GM18861 (cell line): ENCODE measurements around the gene PRKAG2.
"Not testable (repeated sequence)": the region's sequence is repeated elsewhere in the genome, so short reads cannot be mapped to it uniquely, and the experiment has no call there.

Experiments used
- ATAC-seq: cut with Tn5 transposase; IDR thresholded peaks from one replicate; pipeline ENCODE4 v1.9.1; 2021; ENCODE audit not compliant: unreplicated experiment

The PRKAG2 gene

DNA sequence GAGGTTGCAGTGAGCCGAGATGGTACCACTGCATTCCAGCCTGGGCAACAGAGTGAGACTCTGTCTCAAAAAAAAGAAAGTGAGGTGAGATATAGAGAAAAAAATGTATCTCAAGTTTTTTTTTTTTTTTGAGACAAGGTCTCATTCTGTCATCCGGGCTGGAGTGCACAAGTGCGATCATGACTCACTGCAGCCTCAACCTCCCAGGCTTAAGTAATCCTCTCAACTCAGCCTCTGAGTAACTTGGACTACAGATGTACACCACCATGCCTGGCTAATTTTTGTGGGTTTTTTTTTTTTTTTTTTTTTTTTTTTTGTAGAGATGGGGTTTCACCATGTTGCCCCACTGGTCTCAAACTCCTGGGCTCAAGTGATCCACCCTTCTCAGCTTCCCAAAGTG is 303.9 kb downstream of the PRKAG2 start:
- ATAC-seq, result not testable (repeated sequence)

DNA sequence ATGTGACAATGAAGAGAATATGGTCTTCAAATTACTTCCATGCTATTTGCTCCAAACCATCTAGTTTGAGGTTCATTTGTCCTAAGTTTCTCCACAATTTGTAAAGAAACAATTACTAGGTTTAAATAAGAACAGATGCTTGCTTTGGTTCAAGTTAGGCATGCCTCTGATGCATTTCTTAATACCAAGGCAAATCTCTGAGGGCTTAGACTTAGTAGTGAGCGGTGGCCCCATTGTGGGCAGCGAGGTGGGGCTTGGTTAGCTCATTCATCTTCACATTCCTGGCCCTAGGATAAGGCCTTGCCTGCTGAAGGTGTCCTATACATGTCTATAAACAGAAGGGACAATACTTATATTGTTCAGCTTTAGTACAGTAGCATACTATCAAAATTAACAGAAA is 304.8 kb downstream of the PRKAG2 start:
- ATAC-seq, result no peak

DNA sequence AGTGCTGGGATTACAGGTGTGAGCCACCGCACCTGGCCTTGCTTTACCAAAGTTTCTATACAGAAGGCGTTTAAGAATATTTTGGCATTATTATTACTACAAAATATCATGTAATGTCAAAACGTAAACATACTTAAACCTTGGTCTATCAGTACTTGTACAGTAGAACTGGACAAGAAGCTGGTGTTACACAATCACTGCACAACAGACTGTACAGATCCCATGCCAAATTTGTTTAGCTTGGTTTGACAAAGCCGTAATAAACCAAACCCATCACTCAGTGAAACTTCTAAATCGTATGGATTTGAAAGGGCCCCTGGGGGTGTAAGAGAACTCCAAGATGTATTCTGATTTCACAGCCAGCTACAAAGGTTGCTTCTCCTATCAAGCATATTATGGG is 305.4 kb downstream of the PRKAG2 start:
- ATAC-seq, result no peak

DNA sequence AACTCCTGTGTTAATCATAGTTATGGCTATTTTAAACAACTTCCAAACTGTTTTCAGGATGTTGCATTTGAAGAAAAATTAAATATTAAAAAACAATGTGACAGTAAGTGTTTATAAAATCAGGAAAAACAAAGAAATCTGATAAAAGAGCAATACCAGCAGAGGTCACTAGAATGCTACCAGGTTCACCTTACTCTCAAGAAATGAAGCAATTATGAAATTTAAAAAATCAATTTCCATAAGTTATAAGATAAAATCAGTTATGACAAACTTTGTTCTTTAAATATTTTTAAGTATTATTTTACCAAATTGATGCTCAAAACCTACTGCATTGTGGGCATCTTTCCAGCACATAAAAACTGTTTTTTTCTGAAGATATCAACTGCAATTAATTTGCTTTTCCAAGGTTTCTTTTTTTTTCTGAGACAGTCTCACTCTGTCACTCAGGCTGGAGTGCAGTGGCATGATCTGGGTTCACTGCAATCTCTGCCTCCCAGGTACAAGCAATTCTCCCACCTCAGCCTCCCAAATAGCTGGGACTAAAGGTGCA is 306.5 kb downstream of the PRKAG2 start:
- ATAC-seq, result no peak

DNA sequence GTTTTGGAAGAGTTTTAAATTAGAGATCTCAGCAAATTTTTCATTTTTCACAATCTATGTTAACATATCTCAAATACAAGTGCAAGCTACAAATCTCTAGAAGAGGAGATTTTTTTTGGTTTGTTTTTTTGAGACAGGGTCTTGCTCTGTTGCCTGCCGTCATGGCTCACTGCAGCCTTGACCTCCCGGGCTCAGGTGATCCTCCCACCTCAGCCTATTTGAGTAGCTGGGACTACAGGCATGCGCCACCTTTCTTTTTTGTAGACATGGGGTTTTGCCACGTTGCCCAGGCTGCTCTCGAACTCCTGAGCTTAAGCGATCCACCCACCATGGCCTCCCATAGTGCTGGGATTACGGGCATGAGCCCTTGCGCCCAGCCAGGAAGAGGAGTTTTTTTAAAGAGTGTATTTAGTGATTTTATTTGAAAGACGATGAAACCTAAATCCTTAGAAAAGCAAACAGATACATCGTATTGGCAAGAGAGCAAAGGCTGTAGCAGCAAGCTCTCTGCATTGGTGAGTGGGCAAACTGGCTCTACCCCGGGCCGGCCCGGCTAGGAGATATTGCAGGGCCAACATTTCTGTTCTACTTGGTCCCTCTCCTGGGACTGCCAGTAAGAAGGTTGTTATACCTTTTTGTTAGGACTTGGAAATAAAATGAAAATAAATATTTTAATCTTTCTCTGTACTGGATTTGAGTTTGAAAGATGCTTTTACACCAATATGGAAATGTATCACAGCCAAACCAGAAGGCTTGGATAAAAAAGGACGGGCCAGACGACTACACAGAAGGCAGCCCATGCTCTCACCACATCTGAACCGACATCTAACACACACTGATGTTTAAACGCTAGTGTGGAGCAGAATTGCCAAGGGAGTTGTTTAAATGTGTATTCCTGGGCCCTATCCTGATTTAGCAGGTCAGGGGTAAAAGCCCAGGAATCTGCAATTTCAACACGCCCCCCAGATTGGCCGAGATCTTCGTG is 307.7 kb downstream of the PRKAG2 start:
- no peak for ATAC-seq

DNA sequence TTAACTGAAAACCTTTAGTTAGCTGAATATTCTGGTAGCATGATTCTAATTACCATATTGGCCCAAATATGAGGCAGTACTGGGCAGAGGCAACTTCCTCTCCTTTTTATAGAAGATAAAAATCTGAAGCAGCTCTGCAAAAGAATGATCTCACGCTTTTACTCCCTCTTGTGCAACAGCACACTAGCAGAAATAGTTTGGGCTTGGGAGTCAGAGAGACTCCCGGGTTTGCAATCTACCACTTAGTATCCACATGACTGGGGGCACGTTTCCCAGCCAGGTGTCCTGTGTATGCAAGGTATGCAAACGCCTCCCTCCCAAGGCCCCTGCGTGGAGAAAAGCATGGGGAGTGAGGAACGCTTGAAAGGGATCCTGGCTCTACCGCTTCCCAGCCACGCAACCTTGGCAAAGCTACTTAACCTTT is 310.0 kb downstream of the PRKAG2 start:
- no peak for ATAC-seq

DNA sequence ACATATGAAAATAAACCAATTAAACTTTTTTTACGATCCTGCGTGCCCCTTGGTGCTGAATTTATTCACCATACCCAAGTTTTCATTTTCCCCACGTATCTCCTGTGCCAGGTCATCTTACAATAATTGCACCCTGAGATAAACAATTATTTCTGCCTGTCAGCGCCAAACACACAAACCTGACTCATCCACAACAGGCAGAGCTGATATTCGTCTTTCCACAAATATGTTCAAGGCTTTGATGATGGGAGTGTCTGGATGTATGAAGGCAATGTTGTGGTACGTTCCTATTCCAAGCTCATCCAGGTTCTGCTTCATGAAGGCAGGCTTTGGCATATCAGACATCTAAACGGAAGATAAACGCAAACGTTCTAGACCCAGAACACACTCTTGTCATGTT is 311.4 kb downstream of the PRKAG2 start:
- ATAC-seq, result no peak

DNA sequence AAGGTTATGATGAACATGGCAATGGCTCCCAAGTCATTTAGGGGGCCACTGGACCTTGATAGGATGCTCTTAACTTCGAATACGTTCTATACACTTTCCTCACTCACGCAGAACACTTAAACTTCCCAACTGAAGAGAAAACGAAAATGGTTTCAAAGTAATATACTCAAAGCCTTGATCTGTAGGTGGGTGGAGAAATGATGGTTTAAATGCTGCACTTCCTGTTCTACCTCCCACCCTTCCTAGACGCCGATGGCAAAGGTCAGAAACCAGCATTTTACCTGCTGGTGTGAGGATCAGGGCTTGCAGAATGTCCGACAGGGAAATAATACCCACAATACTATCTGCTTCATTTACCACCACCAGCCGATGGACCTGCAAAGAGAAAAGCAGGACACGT is 316.7 kb downstream of the PRKAG2 start:
- ATAC-seq, result no peak

DNA sequence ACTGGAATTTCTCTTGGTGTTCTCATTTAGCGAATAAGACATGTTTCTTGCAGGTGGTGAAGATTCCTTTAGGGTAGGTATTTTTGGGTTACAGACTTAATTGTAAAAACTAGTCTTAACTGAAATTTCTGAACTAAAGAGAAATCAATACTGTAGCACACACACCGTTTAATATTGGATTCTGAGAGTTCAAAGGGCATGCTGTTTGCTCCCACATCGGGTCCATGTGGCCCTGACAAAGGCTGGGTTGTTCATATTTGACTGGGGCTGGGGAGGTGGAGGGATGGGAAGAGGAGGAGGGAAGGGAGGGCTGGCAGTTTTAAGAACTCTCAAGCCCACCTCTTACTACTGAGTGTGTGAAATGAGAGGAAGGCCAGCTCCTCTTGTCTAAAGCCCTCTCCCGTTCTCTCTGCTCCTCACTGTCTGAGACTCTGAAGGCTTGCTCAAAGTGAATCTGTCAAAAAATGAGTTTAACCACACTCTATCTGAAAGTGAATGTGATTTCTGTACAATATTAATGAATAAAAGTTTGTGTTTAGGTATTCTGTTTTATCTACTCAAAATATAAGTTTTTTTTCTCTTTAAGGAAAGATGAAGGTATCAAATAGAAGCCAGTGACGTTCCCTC is 317.2 kb downstream of the PRKAG2 start:
- ATAC-seq, result no peak

DNA sequence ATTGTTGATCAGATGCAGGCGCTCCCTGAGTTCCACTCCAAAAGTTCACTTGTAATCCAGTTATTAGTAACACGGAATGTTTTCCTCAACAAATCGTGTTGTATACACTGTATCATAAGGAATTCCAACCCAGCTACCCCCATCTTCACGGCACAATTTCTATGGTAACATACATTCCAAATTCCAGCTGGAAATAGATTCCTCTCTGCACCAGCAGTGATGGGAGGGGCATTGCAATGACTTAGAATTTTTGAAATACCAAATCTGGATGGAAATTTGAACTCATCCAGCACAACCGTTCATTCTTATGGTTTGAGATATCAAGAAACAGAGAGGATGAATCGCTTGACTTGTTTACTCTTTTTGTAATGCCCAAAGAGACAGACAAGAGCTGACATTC is 318.3 kb downstream of the PRKAG2 start:
- ATAC-seq, result no peak

DNA sequence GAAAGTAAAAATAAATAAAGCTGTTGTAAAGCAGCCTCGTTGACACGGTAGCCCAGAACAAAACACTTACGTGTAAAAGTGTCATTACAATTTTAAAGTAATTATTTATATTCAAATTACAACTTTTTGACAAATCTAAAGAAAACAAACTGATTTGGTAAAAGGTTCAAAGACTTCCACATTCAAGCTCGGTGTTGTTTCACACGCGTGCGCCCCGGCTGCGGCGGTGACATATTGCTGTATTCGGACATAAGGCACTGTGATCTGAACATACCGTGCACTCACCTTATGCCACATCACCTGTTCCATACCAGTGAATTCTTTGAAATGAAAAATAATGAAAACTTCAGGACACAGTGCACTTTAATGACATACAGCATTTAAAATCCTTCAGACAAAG is 320.3 kb downstream of the PRKAG2 start:
- ATAC-seq, result no peak

DNA sequence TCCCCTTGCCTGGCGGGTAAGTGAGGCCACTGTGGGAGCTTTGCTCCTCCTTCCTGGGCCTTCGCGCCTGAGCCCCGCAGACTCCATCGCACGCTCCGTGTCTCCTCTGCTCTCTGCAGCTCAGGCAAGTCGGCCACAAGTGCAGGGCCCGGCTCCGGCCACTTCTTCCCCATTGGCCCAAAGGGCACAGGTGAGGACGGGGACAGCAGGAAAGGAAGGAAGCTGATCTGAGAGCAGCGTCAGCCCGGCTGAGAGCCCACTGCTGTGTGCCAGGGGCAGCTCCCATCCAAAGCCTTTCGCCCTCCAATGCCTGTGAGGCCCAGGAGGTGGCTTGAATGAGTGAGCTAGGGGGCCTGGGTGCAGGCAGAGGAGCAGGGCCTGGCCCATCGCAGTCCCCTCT is 323.6 kb downstream of the PRKAG2 start:
- no peak for ATAC-seq

DNA sequence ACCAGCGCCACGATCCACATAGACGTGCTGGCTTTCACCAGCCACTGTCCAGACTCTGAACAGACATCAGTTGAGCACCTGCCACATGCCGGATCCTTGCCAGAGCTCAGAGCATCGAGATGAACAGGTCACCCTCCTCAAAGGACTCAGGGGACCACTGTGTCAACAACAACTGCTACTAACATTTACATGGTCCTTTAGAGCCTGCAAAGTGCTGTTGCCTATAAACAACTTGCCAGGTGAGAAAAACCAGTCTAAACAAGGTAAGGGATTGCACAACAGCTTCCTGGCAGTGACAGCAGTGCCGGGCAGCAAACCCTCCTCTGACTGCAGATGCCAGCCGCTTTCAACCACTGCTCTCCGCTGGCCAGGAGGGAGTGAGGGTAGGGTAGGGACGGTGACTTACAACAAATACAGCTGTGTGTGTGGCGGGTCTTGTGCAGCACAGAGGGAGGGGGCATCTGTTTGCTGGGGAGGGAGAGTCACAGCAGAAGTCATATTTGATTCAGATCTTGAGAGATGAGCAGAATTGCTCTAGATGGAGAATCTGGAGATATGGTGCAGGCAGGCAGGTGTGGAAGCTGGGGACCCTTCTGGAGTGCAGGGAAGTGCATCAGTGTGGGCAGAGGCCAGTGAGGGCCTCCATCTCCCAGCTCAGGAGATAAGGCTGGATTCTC is 324.4 kb downstream of the PRKAG2 start:
- ATAC-seq, result no peak

DNA sequence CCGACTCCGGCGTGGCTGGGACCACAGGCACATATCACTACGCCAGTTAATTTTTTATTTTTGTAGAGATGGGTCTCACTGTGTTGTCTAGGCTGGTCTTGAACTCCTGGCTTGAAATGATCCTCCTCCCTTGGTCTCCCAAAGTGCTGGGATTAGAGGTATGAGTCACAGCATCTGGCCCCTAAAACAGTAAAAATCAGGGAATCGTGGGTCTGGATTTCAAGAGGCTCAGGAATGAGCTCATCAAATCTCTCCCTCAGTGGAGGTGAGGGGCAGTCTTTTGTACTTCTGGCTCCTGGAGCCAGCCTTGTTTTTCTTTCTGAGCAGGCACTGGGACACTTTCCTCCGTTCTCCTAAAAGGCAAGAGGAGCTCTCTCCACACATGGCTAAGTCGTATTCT is 325.1 kb downstream of the PRKAG2 start:
- no peak for ATAC-seq

DNA sequence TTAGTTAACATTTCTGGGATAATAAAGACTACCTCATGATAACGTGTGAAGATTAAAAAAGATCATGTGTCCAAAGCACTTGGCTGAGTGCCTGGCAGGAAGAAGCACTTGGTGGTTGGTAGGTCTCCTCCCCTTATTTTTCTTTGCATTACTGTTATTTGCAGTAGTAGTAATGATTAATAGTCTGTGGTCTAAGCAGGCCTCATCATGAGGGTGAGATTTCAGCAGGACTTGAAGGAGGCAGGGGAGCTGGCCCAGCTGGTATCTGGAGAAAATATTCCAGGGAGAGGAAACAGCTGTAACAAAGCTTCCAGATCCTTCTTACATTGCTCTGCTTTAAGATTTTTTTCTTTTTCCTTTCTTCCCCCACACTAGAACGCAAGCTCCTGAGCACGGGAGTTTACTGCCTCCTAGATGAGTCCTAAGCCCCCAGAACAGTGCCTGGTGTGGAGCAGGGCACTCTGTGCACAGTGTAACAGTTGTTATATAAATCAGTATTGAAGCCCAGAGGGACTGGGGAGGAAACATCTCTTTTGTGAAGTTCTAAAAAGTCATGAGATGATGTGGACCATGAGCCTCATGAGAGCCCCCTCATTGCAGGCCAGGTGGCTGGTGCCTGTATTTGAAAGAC is 326.1 kb downstream of the PRKAG2 start:
- ATAC-seq, result no peak

DNA sequence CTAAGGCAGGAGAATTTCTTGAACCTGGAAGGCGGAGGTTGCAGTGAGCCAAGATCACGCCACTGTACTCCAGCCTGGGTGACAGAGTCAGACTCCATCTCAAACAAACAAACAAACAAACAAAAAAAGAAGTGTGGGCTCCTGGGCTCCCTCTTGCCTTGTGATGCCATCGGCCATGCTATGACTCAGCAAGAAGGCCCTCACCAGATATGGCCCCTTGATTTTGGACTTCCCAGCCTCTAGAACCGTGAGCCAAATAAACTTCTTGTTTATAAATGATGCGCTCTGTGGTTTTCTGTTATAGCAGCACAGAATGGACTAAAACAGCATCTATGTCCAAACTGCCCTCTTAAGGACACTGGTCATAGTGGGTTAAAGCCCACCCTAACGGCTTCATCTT is 327.3 kb downstream of the PRKAG2 start:
- no peak for ATAC-seq

DNA sequence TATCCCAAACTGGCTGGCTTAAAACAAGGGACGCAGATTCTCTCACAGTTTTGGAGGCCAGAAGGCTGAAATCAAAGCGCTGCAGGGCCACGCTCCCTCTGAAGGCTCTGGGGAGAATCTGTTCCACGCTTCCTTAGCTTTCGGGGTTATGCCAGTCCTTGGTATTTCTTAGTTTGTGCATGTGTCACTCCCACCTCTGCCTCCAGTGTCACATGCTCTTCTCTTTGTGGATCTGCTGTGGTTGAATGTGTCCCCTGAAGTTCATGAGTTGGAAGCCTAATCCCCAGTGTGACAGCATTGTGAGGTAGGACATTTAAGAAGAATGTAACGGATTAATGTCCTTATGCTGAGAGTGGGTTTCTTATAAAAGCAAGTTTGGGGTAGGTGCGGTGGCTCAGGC is 327.8 kb downstream of the PRKAG2 start:
- no peak for ATAC-seq

DNA sequence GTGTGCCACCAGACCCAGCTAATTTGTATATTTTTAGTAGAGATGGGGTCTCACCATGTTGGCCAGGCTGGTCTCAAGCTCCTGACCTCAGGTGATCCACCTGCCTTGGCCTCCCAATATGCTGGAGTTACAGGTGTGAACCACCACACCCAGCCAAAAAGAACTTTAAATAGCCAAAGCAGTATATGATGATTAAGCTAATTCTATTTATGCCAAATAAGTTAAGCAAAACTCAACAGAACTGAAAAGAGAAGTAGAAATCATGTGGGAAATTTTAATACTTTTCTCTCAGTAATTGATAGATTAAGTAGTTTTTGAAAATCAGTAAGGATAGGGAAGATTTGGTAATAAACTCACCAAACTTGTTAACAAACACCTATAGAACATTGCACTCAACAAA is 332.7 kb downstream of the PRKAG2 start:
- ATAC-seq, result no peak

DNA sequence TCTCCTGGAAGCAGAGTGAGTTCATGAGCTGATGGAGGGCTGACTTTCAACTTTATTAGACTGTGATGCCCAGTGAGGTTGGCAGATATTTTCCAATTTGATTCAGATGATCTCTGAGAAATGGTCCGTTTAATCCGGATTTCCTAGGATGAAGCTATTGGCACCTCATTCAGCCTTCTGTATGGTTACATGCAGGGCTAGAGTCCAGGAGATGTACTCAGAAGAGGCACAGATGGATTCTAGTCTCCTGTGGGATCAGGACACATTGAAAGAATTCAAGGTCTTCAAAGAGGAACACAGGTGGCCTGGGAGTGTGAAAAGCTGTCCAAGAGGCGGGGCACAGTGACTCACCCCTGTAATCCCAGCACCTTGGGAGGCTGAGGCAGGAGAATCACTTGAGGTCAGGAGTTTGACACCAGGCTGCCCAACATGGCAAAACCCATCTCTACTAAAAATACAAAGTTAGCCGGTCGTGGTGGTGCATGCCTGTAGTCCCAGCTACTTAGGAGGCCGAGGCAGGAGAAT is 334.2 kb downstream of the PRKAG2 start:
- no peak for ATAC-seq

DNA sequence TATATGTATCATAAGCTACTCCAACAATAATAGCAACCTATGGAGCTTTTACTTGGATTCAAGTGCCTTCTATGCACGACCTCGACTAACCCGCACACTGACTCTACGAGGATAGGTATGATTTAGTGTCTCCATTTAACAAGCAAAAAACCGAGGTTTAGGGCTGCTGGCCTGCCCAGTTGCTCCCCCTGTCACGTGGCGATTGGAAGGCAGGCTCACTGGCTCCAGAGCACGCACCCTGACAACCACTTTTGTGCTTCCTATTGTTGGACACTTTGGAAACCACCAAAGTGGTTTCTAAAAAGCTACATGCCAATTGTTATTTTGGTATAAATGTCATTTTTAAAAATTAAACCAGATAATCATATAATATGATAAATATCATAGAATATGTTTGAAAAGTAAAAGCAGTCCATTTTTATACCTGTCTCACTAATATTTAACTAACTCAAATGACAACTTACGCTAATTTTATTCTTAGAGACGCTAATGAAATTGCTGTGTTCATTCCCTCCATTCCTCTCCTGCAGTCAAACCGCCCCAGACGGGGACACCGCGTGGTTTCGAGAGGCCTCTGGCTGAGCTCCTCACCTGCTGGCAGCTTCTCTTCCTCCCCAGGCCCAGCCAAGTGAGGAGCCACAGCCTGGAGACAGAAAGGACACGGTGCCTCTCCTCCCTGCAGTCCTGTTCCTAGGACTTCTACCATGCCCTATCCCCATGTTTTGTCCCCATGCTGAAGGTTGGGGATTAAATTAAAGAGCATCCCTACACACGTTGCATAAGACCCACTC is 335.0 kb downstream of the PRKAG2 start:
- ATAC-seq, result no peak
